GM19397 (cell line): ENCODE results near the gene RALGAPA2.

Experiments used
- ATAC-seq: cut with Tn5 transposase; IDR thresholded peaks from one replicate; pipeline ENCODE4 v1.9.1; 2021; ENCODE audit warnings: mild to moderate bottlenecking, moderate library complexity; ENCODE audit not compliant: unreplicated experiment

Gene RALGAPA2

DNA sequence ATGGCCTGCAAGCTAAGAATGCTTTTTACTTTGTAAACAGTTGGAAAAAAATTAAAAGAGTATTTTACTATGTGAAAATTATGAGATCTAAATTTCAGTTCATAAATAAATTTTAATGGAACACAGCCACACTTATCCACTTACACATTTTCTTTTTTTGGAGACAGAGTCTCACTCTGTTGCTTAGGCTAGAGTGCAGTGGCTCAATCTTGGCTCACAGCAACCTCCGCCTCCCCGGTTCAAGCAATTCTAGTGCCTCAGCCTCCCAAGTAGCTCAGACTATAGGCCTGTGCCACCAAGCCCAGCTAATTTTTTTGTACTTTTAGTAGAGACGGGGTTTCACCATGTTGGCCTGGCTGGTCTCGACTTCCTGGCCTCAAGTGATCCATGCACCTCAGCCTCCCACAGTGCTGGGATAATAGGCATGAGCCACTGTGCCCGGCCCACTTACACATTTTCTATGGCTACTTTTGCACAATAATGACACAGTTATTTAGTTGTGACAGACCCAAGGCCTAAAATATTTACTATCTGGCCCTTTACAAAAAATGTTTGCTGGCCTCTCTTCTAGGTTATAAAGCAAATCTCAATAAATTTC lies 234.9 kb downstream of the RALGAPA2 start:
- no peak for ATAC-seq

- ATAC-seq = no peak
These were observed 235.9 kb downstream of the RALGAPA2 start for GRCh38 chr20:20476504-20476903.

DNA sequence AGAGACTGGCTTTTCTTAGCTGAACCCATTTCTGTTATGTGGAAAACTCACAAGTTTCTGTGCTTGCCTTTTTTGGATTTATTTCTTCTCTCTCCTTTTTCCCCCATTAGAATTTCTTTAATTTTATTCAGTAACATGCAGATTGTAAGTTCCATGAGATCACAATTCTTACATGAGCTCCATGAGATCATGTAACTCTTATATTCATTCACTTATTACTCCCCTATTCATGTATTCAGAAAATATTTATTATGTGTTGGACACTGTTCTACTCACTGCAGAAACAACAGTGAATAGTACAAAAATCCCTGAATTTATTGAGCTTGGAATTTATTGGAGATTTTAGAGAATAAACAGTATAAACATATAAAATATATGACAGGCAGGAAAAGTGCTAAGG lies 238.8 kb downstream of the RALGAPA2 start:
- ATAC-seq = no peak

- ATAC-seq = no peak
These were observed 239.7 kb downstream of the RALGAPA2 start for GRCh38 chr20:20472684-20473274.

GRCh38 chr20:20466341-20466879 lies 246.0 kb downstream of the RALGAPA2 start:
- ATAC-seq = peak; percentile 71

DNA sequence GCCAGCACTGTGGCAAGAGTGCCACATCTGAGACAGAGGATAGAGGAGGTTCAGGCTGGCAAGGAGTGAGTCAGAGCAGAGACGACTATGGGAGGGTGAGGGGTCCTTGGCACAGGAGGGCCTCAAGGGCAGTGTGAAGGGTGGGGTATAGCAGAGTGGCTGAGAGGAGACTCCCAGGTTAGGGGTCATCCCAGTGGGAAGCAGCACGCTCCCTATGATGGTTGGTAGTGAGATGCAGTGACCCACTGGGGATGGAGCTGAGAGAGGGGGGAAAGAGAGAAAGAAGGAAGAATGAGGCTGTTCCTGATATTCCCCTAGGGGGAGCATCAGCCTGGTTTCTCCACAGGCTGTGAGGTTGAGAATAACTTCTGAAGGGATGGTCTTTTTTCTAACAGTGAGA lies 247.2 kb downstream of the RALGAPA2 start:
- ATAC-seq = no peak

GRCh38 chr20:20463933-20464374 lies 248.5 kb downstream of the RALGAPA2 start:
- peak; percentile 55 for ATAC-seq

GRCh38 chr20:20462185-20462584 lies 250.3 kb downstream of the RALGAPA2 start:
- no peak for ATAC-seq

GRCh38 chr20:20461551-20461950 lies 250.9 kb downstream of the RALGAPA2 start:
- no peak for ATAC-seq

DNA sequence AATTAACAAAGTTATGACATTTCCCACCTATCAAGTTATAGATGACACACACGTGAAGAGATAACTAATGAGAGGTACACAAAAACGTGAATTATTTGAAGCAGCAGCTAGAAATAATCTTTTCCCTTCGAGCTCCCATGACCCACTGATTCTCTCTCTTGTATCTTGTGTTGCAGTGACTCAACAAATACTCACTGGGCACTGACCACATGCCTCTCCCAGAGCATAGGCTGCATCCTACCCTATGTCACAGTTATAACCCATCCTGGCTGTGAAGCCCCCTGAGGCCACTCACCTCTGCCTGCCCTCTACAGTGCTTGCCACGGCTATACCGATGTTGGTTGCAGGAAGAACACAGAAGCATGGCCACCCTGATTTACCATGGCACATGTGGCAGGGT lies 252.7 kb downstream of the RALGAPA2 start:
- no peak for ATAC-seq

DNA sequence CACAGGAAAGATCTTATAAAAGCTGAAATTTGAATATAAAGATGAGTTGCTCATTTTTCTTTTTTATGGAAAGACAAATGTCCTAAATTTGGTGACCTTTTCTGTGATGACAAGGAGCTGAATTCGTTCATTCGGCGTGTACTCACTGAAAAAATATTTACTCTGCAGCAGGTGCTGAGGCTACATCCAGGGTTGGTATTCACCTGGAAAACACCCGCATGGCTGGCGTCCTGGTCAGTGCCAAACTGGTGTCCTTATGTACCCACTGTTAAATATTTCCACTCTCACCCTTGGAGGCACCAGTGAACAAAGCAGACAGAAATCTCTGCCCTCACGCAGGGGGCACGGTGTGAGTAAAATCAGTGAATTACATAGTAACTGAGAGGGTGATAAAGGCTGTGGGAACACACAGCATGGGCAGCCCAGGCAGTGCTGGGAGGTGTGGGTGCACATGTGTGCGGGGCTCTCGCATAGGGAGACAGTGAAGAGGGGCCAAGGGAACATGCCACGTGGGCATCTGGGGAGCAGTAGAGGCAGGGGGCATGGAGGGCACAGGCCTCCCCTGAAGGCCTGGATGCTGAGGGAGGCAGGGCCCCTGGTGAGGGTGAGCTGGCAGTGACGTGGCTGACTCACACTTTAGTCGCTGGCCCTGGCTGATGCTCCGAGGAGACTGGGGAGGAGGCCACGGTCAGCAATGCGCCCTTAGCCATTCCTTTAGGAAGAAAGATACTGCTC lies 254.9 kb downstream of the RALGAPA2 start:
- no peak for ATAC-seq

DNA sequence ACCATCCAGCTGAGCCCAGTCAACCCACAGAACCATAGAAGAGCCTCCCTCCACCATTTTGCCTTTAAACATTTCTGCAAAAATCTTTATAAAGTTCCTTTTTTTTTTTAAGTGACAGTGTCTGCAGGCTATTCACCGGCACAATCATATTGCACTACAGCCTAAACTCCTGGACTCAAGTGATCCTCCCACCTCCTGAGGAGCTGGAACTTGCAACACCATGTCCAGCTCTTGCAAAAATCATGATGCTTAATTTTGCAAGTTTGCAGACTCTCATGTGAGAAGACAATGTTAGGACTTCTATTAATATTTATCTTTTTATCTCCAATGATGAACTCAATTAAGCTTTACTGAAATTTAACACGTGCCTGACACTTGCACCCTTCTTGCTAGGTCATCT lies 255.7 kb downstream of the RALGAPA2 start:
- no peak for ATAC-seq

- no peak for ATAC-seq
These were observed 256.5 kb downstream of the RALGAPA2 start for GRCh38 chr20:20455926-20456325.

DNA sequence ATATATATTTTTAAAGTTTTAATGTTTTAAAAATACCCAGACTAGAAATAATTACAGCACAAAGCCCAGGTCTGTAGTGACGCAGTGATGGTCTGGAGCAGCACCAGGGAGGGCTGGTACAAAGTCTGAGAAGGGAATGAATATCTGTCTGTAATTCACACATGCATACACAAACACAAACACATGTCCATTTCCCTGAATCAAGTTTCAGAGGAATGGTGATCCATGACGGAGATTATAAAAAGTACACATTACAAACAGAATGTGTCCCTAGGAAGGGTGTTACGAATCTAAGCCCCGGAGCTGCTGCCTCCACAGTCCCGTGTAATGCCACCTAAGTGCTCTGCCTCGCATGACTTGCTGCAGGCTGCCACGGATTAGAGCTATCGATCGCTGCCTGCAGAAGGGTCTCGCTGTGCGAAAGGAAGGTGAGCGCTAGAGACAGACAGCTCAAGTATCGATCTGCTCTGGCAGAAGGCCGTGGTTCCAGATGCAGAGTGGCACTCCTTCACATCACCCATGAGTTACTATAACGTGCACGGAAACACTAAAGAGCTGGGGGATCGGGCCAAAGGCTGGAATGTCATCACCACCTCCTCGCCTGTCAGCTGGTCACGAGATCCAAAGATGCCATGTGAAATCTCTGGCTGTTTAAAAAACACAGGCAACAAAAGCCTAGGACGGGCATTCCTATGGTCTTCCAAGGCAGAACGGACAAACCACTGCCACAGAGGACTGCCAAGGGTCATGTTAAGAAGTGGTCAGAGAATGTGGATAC lies 257.4 kb downstream of the RALGAPA2 start:
- no peak for ATAC-seq

GRCh38 chr20:20454367-20454766 lies 258.1 kb downstream of the RALGAPA2 start:
- no peak for ATAC-seq

DNA sequence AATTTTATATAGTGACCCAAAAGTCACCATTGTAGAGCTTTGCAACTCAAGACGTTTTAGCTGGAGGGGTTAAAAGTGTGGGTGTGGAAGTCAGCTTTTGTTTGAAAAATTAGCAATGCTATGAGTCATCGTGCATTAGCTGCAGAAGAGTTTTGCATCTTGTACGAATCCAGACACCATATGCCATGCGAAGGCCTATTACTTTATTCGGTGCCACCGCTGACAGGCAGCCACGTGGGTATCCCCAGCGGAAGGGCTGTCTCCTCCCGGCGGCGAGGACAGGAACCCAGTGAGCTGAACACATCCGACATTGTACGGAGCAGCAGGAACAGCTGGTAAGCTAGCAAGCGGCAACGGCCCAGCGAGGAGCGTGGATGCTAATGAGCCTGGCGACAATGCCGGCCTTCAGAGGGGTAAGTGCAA lies 260.2 kb downstream of the RALGAPA2 start:
- peak; percentile 94 for ATAC-seq

- ATAC-seq = no peak
These were observed 261.9 kb downstream of the RALGAPA2 start for GRCh38 chr20:20450521-20450920.

- ATAC-seq = no peak
These were observed 263.6 kb downstream of the RALGAPA2 start for GRCh38 chr20:20448881-20449280.

GRCh38 chr20:20447196-20447595 lies 265.2 kb downstream of the RALGAPA2 start:
- no peak for ATAC-seq

DNA sequence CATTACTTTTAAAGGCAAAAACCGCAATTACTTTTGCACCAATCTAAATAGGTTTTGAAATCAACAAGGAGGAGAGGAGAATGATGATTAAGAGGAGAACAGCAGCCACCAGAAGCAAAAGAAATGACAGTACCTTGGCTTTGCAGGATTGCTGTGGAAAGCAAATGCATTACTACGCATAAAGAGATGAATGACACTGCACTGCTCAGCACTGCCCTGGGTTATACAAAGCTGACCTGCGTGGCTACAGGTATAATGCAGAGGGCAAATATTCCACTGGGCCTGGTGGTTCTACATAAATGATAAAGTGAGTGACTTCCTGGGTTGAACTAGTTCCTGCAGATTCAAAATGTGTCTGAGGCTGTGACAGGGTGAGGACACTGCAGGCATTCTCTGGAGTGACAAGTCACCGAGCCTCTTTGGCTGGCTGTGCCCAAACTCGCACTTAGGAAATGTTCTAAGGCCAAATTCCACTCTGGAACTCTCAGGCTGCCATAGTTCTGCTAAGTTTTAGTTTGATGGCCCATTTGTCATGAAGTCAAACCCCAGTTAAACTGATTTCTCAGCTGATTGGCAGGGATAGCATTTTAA lies 265.9 kb downstream of the RALGAPA2 start:
- no peak for ATAC-seq

DNA sequence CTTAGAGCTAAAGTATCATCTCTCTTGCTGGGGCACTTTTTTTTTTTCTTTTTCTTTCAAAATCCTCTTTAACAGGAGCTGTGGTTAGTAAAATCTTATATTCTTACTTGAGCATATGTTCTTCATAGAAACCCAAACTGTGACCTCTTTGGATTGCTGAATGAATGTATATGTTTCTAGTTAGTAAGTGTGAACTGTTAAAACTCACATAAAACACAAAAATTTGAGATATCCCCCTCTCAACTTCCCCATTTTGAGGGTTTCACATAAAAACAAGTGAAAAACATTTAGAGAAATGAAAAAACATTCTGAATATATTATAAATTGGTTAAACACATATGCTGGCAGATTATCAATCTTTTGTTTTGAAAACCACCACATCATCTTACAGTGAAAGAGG lies 266.4 kb downstream of the RALGAPA2 start:
- no peak for ATAC-seq
